ENCODE measurements around the gene NUP35.
"Not testable (repeated sequence)": the region's sequence is repeated elsewhere in the genome, so short reads cannot be mapped to it uniquely, and the experiment has no call there.

Gene NUP35

GRCh38 chr2:183148955-183149354, 24.7 kb downstream of the NUP35 start:
- no peak for DNase-seq

- DNase-seq: no peak
Measured at GRCh38 chr2:183149489-183149888, 25.2 kb downstream of the NUP35 start.

GRCh38 chr2:183152280-183152679, 28.0 kb downstream of the NUP35 start:
- DNase-seq: not testable (repeated sequence)

- DNase-seq: no peak
Measured at GRCh38 chr2:183153967-183154366, 29.7 kb downstream of the NUP35 start.

- not testable (repeated sequence) for DNase-seq
Measured at GRCh38 chr2:183154772-183155171, 30.5 kb downstream of the NUP35 start.

- DNase-seq: no peak
Measured at GRCh38 chr2:183157131-183157530, 32.9 kb downstream of the NUP35 start.

GRCh38 chr2:183162362-183162761, 38.1 kb downstream of the NUP35 start:
- DNase-seq: no peak

GRCh38 chr2:183163821-183164649, 39.8 kb downstream of the NUP35 start:
- no peak for DNase-seq

- DNase-seq: no peak
Measured at GRCh38 chr2:183164650-183165015, 40.4 kb downstream of the NUP35 start.

GRCh38 chr2:183166210-183166609, 42.0 kb downstream of the NUP35 start:
- DNase-seq: no peak

GRCh38 chr2:183166976-183167375, 42.7 kb downstream of the NUP35 start:
- not testable (repeated sequence) for DNase-seq

GRCh38 chr2:183172220-183172887, 48.1 kb downstream of the NUP35 start:
- DNase-seq: no peak

- no peak for DNase-seq
Measured at GRCh38 chr2:183179156-183179555, 54.9 kb downstream of the NUP35 start.

- DNase-seq: no peak
Measured at GRCh38 chr2:183185534-183185933, 61.3 kb downstream of the NUP35 start.

- DNase-seq: no peak
Measured at GRCh38 chr2:183186296-183186695, 62.1 kb downstream of the NUP35 start.

GRCh38 chr2:183186766-183187165, 62.5 kb downstream of the NUP35 start:
- DNase-seq: no peak

- DNase-seq: no peak
Measured at GRCh38 chr2:183192343-183192742, 68.1 kb downstream of the NUP35 start.

- no peak for DNase-seq
Measured at GRCh38 chr2:183193904-183194303, 69.7 kb downstream of the NUP35 start.

- DNase-seq: no peak
Measured at GRCh38 chr2:183195397-183195796, 71.2 kb downstream of the NUP35 start.

GRCh38 chr2:183195998-183196409, 71.8 kb downstream of the NUP35 start:
- DNase-seq: no peak

- DNase-seq: no peak
Measured at GRCh38 chr2:183204397-183204796, 80.2 kb downstream of the NUP35 start.

GRCh38 chr2:183207110-183207509, 82.9 kb downstream of the NUP35 start:
- DNase-seq: no peak

GRCh38 chr2:183209395-183210028, 85.3 kb downstream of the NUP35 start:
- DNase-seq: no peak
